IPS-NIHi11 (cell line): ENCODE measurements around the gene BSN.

Experiments used
- DNase-seq: peaks from one replicate; pipeline ENCODE4 v3.0.0; 2012; ENCODE audit warnings: mixed read lengths, low spot score

Gene BSN

GRCh38 chr3:49553692-49554632 lies at the start of gene BSN:
TSS of gene BSN (plus strand) at chr3:49554477. CDS start at chr3:49554603, 126 bp downstream.
- peak; percentile 99 for DNase-seq

GRCh38 chr3:49506906-49507305 lies 47.4 kb upstream of the BSN start:
- DNase-seq = no peak

GRCh38 chr3:49509028-49509561 lies 45.2 kb upstream of the BSN start:
- DNase-seq = no peak

- no peak for DNase-seq
These were observed 42.6 kb upstream of the BSN start for GRCh38 chr3:49511639-49512038.

GRCh38 chr3:49512781-49513355 lies 41.4 kb upstream of the BSN start:
- DNase-seq = no peak

- DNase-seq = no peak
These were observed 40.7 kb upstream of the BSN start for GRCh38 chr3:49513494-49514124.

GRCh38 chr3:49518016-49518415 lies 36.3 kb upstream of the BSN start:
- DNase-seq = no peak

GRCh38 chr3:49518441-49518840 lies 35.8 kb upstream of the BSN start:
- no peak for DNase-seq

GRCh38 chr3:49519296-49519695 lies 35.0 kb upstream of the BSN start:
- no peak for DNase-seq

- DNase-seq = no peak
These were observed 34.3 kb upstream of the BSN start for GRCh38 chr3:49519916-49520385.

GRCh38 chr3:49523756-49524747 lies 30.2 kb upstream of the BSN start:
- DNase-seq = no peak

GRCh38 chr3:49529567-49529966 lies 24.7 kb upstream of the BSN start:
- no peak for DNase-seq

- DNase-seq = no peak
These were observed 24.0 kb upstream of the BSN start for GRCh38 chr3:49530231-49530630.

- no peak for DNase-seq
These were observed 23.6 kb upstream of the BSN start for GRCh38 chr3:49530701-49531100.

GRCh38 chr3:49531218-49531617 lies 23.1 kb upstream of the BSN start:
- DNase-seq = no peak

GRCh38 chr3:49531715-49532114 lies 22.6 kb upstream of the BSN start:
- no peak for DNase-seq

- DNase-seq = no peak
These were observed 21.2 kb upstream of the BSN start for GRCh38 chr3:49533031-49533430.

GRCh38 chr3:49533786-49534519 lies 20.3 kb upstream of the BSN start:
- no peak for DNase-seq

GRCh38 chr3:49534581-49535441 lies 19.5 kb upstream of the BSN start:
- peak; percentile 78 for DNase-seq
